Activated naive CD4-positive, alpha-beta T cell treated with anti-CD3 and anti-CD28 coated beads, Interleukin-2, amount 50 U/mL, for 72 hours (primary cell): Measurements from ENCODE around the gene KLF1. TPM values are rescaled to one million over a fixed set of nuclear protein-coding genes. Genes with fewer than 3 reads are reported as not detected.

Experiments used
- ATAC-seq, 2 donors: fragments of 150-1000 bp; cut with Tn5 transposase; 2 replicates each; pipeline ENCODE4 v1.10.0; 2021; ENCODE audit warnings: mild to moderate bottlenecking in 2 of 2, moderate library complexity in 2 of 2
- DNase-seq, 2 donors: peaks; one replicate each; pipeline ENCODE4 v3.0.0; 2021 to 2022; ENCODE audit warnings: low spot score in 2 of 2
- H3K27ac Mint-ChIP-seq, 2 donors: one replicate each; pipeline ENCODE4 v1.8.0; 2022; ENCODE audit warnings: mild to moderate bottlenecking in 2 of 2, mixed read lengths in 2 of 2
- H3K36me3 Mint-ChIP-seq, 2 donors: one replicate each; pipeline ENCODE4 v1.8.0; 2022; ENCODE audit warnings: mixed read lengths in 2 of 2
- H3K9me3 Mint-ChIP-seq, 2 donors: one replicate each; pipeline ENCODE4 v1.8.0; 2022; ENCODE audit warnings: mixed read lengths in 2 of 2
- total RNA-seq, 2 donors: library from RNA; stranded (reverse); gene quantifications; one replicate each; pipeline ENCODE4 v1.2.3, GENCODE V29; 2022

The KLF1 gene
- total RNA-seq, 2 donors from 2014 or later, result 0.46 to 0.54 TPM

GRCh38 chr19:12834976-12835757, 51.8 kb downstream of the KLF1 start:
- Mint-ChIP-seq H3K27ac (no peak overlapping the region), H3K36me3 (peaks cover 4 to 19% of the 10 kb centered on the region in 2 donors), H3K9me3 (no peaks in the 10 kb centered on the region)
- ATAC-seq (no peak), DNase-seq (peak in 1 of 2 donors; percentile 32)

DNA sequence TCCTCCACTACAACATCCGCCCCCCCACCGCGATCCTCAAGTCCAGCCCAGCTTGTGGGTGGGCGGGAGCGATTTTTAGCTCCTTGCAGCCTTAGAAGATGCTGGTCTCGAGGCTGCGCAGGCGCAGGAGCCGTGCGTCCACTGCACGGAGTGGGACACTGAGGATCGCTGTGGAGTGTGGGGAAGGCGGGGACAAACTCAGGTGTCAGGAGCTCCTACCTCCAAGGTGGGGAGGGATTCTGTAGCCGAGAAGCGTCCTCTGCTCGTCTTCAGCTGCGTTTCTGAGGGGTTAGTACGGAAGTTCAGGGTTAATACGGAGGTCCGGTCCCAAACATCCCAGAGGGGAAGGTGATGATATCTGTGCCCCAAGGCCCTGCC, 52.4 kb downstream of the KLF1 start, which contains the start of gene RTBDN:
Gene RTBDN, minus strand, starts transcription at position 14 of the 378 bp plus-strand sequence. CDS start 4,600 bp downstream, outside the sequence.
- Mint-ChIP-seq H3K9me3 (no peaks in the 10 kb centered on the region), H3K36me3 (peaks cover 4 to 18% of the 10 kb centered on the region in 2 donors), H3K27ac (no peak within 1 kb of the TSS)
- no peak for ATAC-seq
- DNase-seq, result no peak

Other genes with a start within 250 kb of the KLF1 start
- 100 to 1,000 TPM; 136 to 174 TPM for gene MAN2B1, start 220.5 kb downstream of the KLF1 start, total RNA-seq
- gene WDR83, start 220.4 kb downstream of the KLF1 start, total RNA-seq, result 10 to 100 TPM; 14.9 to 21.8 TPM
- 100 to 1,000 TPM; 148 to 193 TPM for gene DHPS, start 205.3 kb downstream of the KLF1 start, total RNA-seq
- gene GNG14, start 199.2 kb downstream of the KLF1 start, total RNA-seq, result not detected
- gene FBXW9, start 190.6 kb downstream of the KLF1 start, total RNA-seq, result 1 to 10 TPM; 7.1 to 9.5 TPM
- gene TNPO2, start 163.3 kb downstream of the KLF1 start, total RNA-seq, result 100 to 1,000 TPM in 1 of 2 donors, 10 to 100 TPM in 1; 89.6 to 100 TPM
- gene TRIR, start 152.5 kb downstream of the KLF1 start, total RNA-seq, result 100 to 1,000 TPM; 122 to 167 TPM
- 10 to 100 TPM; 46.4 to 56.9 TPM for gene GET3, start 149.7 kb downstream of the KLF1 start, total RNA-seq
- gene BEST2, start 135.4 kb downstream of the KLF1 start, total RNA-seq, result not detected
- gene HOOK2, start 111.6 kb downstream of the KLF1 start, total RNA-seq, result 10 to 100 TPM; 37.9 to 41.5 TPM
- gene JUNB, start 95.7 kb downstream of the KLF1 start, total RNA-seq, result 100 to 1,000 TPM; 400 to 402 TPM
- gene PRDX2, start 85.4 kb downstream of the KLF1 start, total RNA-seq, result 100 to 1,000 TPM; 317 to 357 TPM
- gene THSD8, start 85.1 kb downstream of the KLF1 start, total RNA-seq, result 10 to 100 TPM; 39.4 to 42.7 TPM
- gene RNASEH2A, start 80.6 kb downstream of the KLF1 start, total RNA-seq, result 10 to 100 TPM; 37.0 to 41.4 TPM
- gene RTBDN, start 52.6 kb downstream of the KLF1 start, total RNA-seq, result not detected
- gene MAST1, start 48.7 kb downstream of the KLF1 start, total RNA-seq, result 1 to 10 TPM in 1 of 2 donors, under 1 TPM in 1; 0.77 to 4.6 TPM
- 10 to 100 TPM; 26.0 to 31.6 TPM for gene DNASE2, start 5.8 kb downstream of the KLF1 start, total RNA-seq
- gene GCDH, start 4.0 kb upstream of the KLF1 start, total RNA-seq, result 10 to 100 TPM; 41.8 to 48.9 TPM
- 1 to 10 TPM; 2.2 to 4.8 TPM for gene SYCE2, start 32.1 kb upstream of the KLF1 start, total RNA-seq
- gene FARSA, start 46.5 kb upstream of the KLF1 start, total RNA-seq, result 100 to 1,000 TPM in 1 of 2 donors, 10 to 100 TPM in 1; 89.2 to 116 TPM
- gene CALR, start 51.4 kb upstream of the KLF1 start, total RNA-seq, result 100 to 1,000 TPM; 505 to 624 TPM
- gene RAD23A, start 58.7 kb upstream of the KLF1 start, total RNA-seq, result 100 to 1,000 TPM; 146 to 207 TPM
- 10 to 100 TPM in 1 of 2 donors, 1 to 10 TPM in 1; 7.7 to 26.7 TPM for gene GADD45GIP1, start 70.0 kb upstream of the KLF1 start, total RNA-seq
- gene DAND5, start 82.4 kb upstream of the KLF1 start, total RNA-seq, result 1 to 10 TPM in 1 of 2 donors, under 1 TPM in 1; 0.31 to 1.3 TPM
- gene NFIX, start 108.3 kb upstream of the KLF1 start, total RNA-seq, result 1 to 10 TPM; 1.8 to 5.4 TPM
- gene LYL1, start 215.7 kb upstream of the KLF1 start, total RNA-seq, result 1 to 10 TPM in 1 of 2 donors, under 1 TPM in 1; 0.71 to 3.2 TPM
- gene TRMT1, start 229.5 kb upstream of the KLF1 start, total RNA-seq, result 10 to 100 TPM; 65.5 to 82.4 TPM
- gene NACC1, start 231.1 kb upstream of the KLF1 start, total RNA-seq, result 10 to 100 TPM; 56.0 to 67.0 TPM